GM10248 (cell line): ENCODE data around the gene DHPS.
"Not testable (repeated sequence)": the region's sequence is repeated elsewhere in the genome, so short reads cannot be mapped to it uniquely, and the experiment has no call there.

Source experiments
- CTCF ChIA-PET: fragments of 300-600 bp; sonication (Branson Sonifier 250); formaldehyde crosslinking; extraction: SDS; loops from one replicate; lab custom pipeline; 2021; ENCODE audit warnings: antibody characterized with exemption; lab: Yijun Ruan, JAX
- POLR2A ChIA-PET: fragments of 350-650 bp; sonication (Branson Sonifier 250); formaldehyde crosslinking; extraction: SDS; loops from one replicate; lab custom pipeline; 2020; ENCODE audit warnings: antibody characterized with exemption; lab: Yijun Ruan, JAX
- DNase-seq: peaks from one replicate; pipeline ENCODE4 v3.0.0; 2012; ENCODE audit errors: extremely low spot score
- CTCF ChIP-seq: IDR thresholded peaks from 2 replicates; pipeline ENCODE4 v1.5.1; 2012; ENCODE audit warnings: mild to moderate bottlenecking, low read depth; ENCODE audit errors: extremely low read depth, missing control alignments, control extremely low read depth

DHPS gene

GRCh38 chr19:12647047-12647446 is 34.6 kb downstream of the DHPS start:
- no peak for TF ChIP-seq CTCF
- no peak for DNase-seq
- POLR2A ChIA-PET = no interaction called here
- CTCF ChIA-PET = no interaction called here

GRCh38 chr19:12646551-12646950 is 35.1 kb downstream of the DHPS start:
- DNase-seq = no peak
- CTCF ChIA-PET = no interaction called here
- TF ChIP-seq CTCF = no peak
- POLR2A ChIA-PET = interaction anchor here (0.6 kb wide), 2 partner anchors 11 to 15 kb away, joined by 4 to 6 read pairs; no protein-coding TSS in a partner anchor

- POLR2A ChIA-PET, CTCF ChIA-PET, DNase-seq: not testable (repeated sequence)
These were observed 38.0 kb downstream of the DHPS start for GRCh38 chr19:12643716-12644115.

DNA sequence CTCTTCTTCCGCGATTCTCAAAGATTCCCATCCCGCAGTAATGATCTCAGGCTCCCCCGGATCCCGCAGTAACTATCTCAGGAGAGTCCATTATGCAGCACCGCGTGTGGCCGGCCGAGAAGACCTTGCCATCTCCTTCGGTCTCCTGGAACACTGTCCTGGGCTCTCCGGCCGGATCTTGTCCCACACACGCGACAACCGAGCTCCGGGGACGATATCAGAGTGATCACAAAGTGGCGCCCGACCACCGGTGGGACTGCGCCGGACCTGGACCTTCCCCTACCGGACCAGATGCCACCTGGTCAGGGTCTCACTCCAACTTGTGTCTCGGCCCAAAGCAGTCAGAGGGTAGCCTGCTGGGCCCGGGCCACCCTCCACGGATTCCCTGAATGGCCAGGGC is 39.2 kb downstream of the DHPS start:
- no peak for TF ChIP-seq CTCF
- POLR2A ChIA-PET = no interaction called here
- no peak for DNase-seq
- CTCF ChIA-PET = no interaction called here

- no peak for DNase-seq
- POLR2A ChIA-PET = no interaction called here
- no peak for TF ChIP-seq CTCF
- CTCF ChIA-PET = interaction anchor here (1.4 to 2.9 kb wide), 2 partner anchors 31 to 35 kb away, joined by 6 to 10 read pairs; no protein-coding TSS in a partner anchor
These were observed 40.2 kb downstream of the DHPS start for GRCh38 chr19:12641456-12641855.

DNA sequence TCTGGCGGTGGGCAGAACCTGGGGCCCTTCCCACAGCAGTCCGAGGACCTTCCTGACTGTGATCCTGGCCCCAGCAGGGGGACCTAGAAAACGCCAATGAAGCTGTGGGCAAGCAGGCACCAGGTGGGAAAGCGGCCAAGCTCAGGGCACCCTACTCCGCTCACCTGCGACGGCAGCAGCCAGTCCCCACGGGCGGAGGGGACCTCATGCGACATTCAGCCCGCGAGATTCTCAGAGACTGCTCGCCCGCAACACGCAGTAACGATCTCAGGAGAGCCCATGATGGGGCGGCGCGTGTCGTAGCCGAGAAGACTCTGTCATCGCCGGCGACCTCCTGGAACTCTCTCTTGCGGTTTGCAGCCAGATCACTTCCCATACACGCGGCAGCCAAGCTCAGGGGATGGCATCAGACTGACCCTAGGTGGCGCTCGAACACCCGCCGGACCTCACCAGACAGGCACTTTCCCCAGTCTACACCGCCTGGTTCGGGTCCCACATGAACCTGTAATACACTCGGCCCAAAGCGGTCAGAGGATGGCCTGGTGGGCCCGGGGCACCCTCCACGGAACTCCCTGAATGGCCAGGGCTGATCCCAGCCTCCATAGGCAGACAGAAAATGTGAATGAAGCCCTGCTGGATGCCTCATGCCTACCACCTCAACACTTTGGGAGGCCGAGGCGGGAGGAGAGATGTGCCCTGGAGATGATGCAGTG is 41.6 kb downstream of the DHPS start:
- POLR2A ChIA-PET = interaction anchor here (1.1 to 1.2 kb wide), 2 partner anchors 29 kb away, joined by 4 read pairs; partner anchors contain the start of gene ZNF791
- DNase-seq = peak; percentile 91
- peak; percentile 65 for TF ChIP-seq CTCF
- CTCF ChIA-PET = interaction anchor here (0.6 to 2.9 kb wide), 25 partner anchors 9 to 154 kb away, joined by 3 to 11 read pairs (median 4); partner anchors contain the start of genes MAN2B1, TNPO2, WDR83 and ZNF490

DNA sequence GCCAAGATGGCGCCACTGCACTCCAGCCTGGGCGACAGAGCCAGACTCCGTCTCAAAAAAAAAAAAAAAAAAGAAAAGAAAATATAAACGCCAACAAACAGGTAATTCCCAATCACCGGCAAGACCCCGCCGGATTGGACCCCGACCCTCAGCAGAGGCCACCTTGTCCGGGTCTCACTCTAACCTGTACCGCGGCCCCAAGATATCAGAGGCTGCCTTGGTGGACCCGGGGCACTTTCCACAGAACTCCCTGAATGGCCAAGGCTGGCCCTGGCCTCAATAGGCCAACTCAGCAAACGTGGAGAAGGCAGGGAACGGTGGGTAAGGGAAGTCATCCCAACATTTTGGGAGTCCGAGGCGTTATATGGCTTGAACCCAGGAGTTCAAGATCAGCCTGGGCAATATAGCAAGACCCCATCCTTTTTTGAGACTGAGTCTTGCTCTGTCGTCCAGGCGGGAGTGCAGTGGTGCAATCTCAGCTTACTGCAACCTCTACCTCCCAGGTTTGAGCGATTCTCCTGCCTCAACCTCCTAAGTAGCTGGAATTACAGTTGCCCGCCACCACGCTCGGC is 43.0 kb downstream of the DHPS start:
- TF ChIP-seq CTCF = no peak
- CTCF ChIA-PET = interaction anchor here (1.3 to 2.1 kb wide), 2 partner anchors 15 to 209 kb away, joined by 3 to 11 read pairs; no protein-coding TSS in a partner anchor
- DNase-seq = no peak
- POLR2A ChIA-PET = interaction anchor here (0.6 to 0.7 kb wide), 2 partner anchors 19 to 413 kb away, joined by 4 to 7 read pairs; no protein-coding TSS in a partner anchor
